Calu3 (cell line): Measurements from ENCODE around the gene ACER2. TPM values are rescaled to one million over a fixed set of nuclear protein-coding genes. Genes with fewer than 3 reads are reported as not detected.

Experiments
- BruUV-seq: library from RNA; stranded (reverse); fragments of 400-500 nt; replicated peaks from 2 replicates; lab custom pipeline; 2021; lab: Mats Ljungman, UMichigan
- CTCF ChIA-PET: fragments of 300-600 bp; sonication (Branson Sonifier 250); formaldehyde crosslinking; loops from one replicate; lab custom pipeline; 2022; ENCODE audit warnings: antibody characterized with exemption; lab: Charles Lee
- DNase-seq: peaks from one replicate; pipeline ENCODE4 v3.0.0; 2022
- H3K27ac Mint-ChIP-seq: one replicate; pipeline ENCODE4 v1.8.0; 2022; ENCODE audit warnings: mixed read lengths; ENCODE audit not compliant: unreplicated experiment
- H3K27me3 Mint-ChIP-seq: one replicate; pipeline ENCODE4 v1.8.0; 2022; ENCODE audit warnings: mixed read lengths; ENCODE audit not compliant: unreplicated experiment
- H3K36me3 Mint-ChIP-seq: one replicate; pipeline ENCODE4 v1.8.0; 2022; ENCODE audit warnings: mild to moderate bottlenecking, moderate library complexity, mixed read lengths; ENCODE audit not compliant: insufficient read depth, unreplicated experiment
- H3K4me1 Mint-ChIP-seq: one replicate; pipeline ENCODE4 v1.8.0; 2022; ENCODE audit warnings: mild to moderate bottlenecking, low read depth, mixed read lengths; ENCODE audit not compliant: unreplicated experiment
- H3K4me3 Mint-ChIP-seq: one replicate; pipeline ENCODE4 v1.8.0; 2022; ENCODE audit warnings: mild to moderate bottlenecking, low read depth, moderate library complexity, mixed read lengths; ENCODE audit not compliant: unreplicated experiment
- H3K9me3 Mint-ChIP-seq: one replicate; pipeline ENCODE4 v1.8.0; 2022; ENCODE audit warnings: low read depth, mixed read lengths; ENCODE audit not compliant: unreplicated experiment
- CTCF ChIP-seq: fragments of 200-600 bp; IDR thresholded peaks from one replicate; pipeline ENCODE4 v1.8.0; 2022; ENCODE audit warnings: antibody characterized with exemption; ENCODE audit not compliant: unreplicated experiment
- intact Hi-C: fragments of 100-400 bp; cut with micrococcal nuclease; formaldehyde crosslinking; loops from one replicate; pipeline ENCODE4 v1.10.0; 2022; ENCODE audit not compliant: unreplicated experiment
- total RNA-seq: library from RNA; stranded (reverse); gene quantifications from 2 replicates; pipeline ENCODE4 v1.2.3, GENCODE V29; 2022

The ACER2 gene
- total RNA-seq, 1 experiment from 2014 or later: 7.6 TPM

- H3K27me3 Mint-ChIP-seq: peaks cover 68% of the 10 kb centered on the region
- no peak overlapping the region for H3K27ac Mint-ChIP-seq
- no TSS peak for BruUV-seq
- H3K4me3 Mint-ChIP-seq: no peak overlapping the region
- DNase-seq: no peak
- no peaks in the 10 kb centered on the region for H3K36me3 Mint-ChIP-seq
- no peaks in the 10 kb centered on the region for H3K9me3 Mint-ChIP-seq
- intact Hi-C loops: no loop called here
- no peak for TF ChIP-seq CTCF
- CTCF ChIA-PET: interaction anchor here (0.5 to 0.6 kb wide), 2 partner anchors 12 to 49 kb away, joined by 3 to 4 read pairs; no protein-coding TSS in a partner anchor
- H3K4me1 Mint-ChIP-seq: no peaks in the 10 kb centered on the region
These were observed 75.9 kb downstream of the ACER2 start for GRCh38 chr9:19484699-19485098.

- intact Hi-C loops: no loop called here
- DNase-seq: no peak
- BruUV-seq: no TSS peak
- H3K4me1 Mint-ChIP-seq: no peaks in the 10 kb centered on the region
- H3K9me3 Mint-ChIP-seq: no peaks in the 10 kb centered on the region
- H3K27me3 Mint-ChIP-seq: peaks cover 68% of the 10 kb centered on the region
- CTCF ChIA-PET: interaction anchor here (0.5 to 0.6 kb wide), 2 partner anchors 14 to 49 kb away, joined by 3 read pairs; no protein-coding TSS in a partner anchor
- H3K27ac Mint-ChIP-seq: no peak overlapping the region
- TF ChIP-seq CTCF: no peak
- no peaks in the 10 kb centered on the region for H3K36me3 Mint-ChIP-seq
- H3K4me3 Mint-ChIP-seq: no peak overlapping the region
These were observed 76.4 kb downstream of the ACER2 start for GRCh38 chr9:19485193-19485592.

- no peak for DNase-seq
- Mint-ChIP-seq H3K36me3 (no peaks in the 10 kb centered on the region), H3K27me3 (peaks cover 65% of the 10 kb centered on the region), H3K27ac (no peak overlapping the region), H3K4me3 (no peak overlapping the region), H3K9me3 (no peaks in the 10 kb centered on the region), H3K4me1 (no peaks in the 10 kb centered on the region)
- CTCF ChIA-PET: no interaction called here
- no TSS peak for BruUV-seq
- intact Hi-C loops: no loop called here
- TF ChIP-seq CTCF: no peak
These were observed 78.0 kb downstream of the ACER2 start for GRCh38 chr9:19486803-19487202.

- Mint-ChIP-seq H3K4me1 (no peaks in the 10 kb centered on the region), H3K4me3 (no peak overlapping the region), H3K27me3 (peaks cover 55% of the 10 kb centered on the region), H3K9me3 (no peaks in the 10 kb centered on the region), H3K27ac (no peak overlapping the region), H3K36me3 (no peaks in the 10 kb centered on the region)
- CTCF ChIA-PET: no interaction called here
- no TSS peak for BruUV-seq
- no peak for DNase-seq
- intact Hi-C loops: no loop called here
- no peak for TF ChIP-seq CTCF
These were observed 79.9 kb downstream of the ACER2 start for GRCh38 chr9:19488721-19489120.
